Measurements from ENCODE around the gene SPTAN1.

- TF ChIP-seq SUZ12 (IDR thresholded peaks at IDR 0.05) (no peak), BHLHE40 (IDR thresholded peaks at IDR 0.05; ENCODE audit: borderline replicate concordance) (no peak), FOXM1 (IDR thresholded peaks at IDR 0.05; ENCODE audit: borderline replicate concordance) (no peak), ELF4 (IDR thresholded peaks at IDR 0.05) (no peak), TARDBP (IDR thresholded peaks at IDR 0.05) (no peak), PKNOX1 (IDR thresholded peaks at IDR 0.05) (no peak), SP1 (IDR thresholded peaks at IDR 0.05) (no peak)
Measured at GRCh38 chr9:128624566-128624965, 72.2 kb downstream of the SPTAN1 start.
